SU-DHL-6 (cell line): ENCODE measurements around the gene MAPT.

ENCODE experiments used
- H2AFZ ChIP-seq: fragments of 200-600 bp; sonication (generic); 2 replicates; pipeline ENCODE4 v1.6.1; 2014; ENCODE audit warnings: low read depth, mild to moderate bottlenecking, moderate library complexity, mixed read lengths, antibody characterized with exemption, low read length; ENCODE audit not compliant: severe bottlenecking
- H3F3A ChIP-seq: fragments of 200-600 bp; shearing (Covaris generic); 2 replicates; pipeline ENCODE4 v1.6.0; 2016; ENCODE audit warnings: antibody characterized with exemption, mild to moderate bottlenecking; ENCODE audit not compliant: insufficient read depth
- H3K27ac ChIP-seq: fragments of 200-600 bp; sonication (generic); 2 replicates; pipeline ENCODE4 v1.5.1; 2016; ENCODE audit warnings: low read depth, mild to moderate bottlenecking, low read length, moderate library complexity, mixed read lengths
- H3K27me3 ChIP-seq: fragments of 200-600 bp; sonication (generic), shearing (Covaris generic); 2 replicates; pipeline ENCODE4 v1.6.0; 2014; ENCODE audit warnings: mild to moderate bottlenecking, low read length
- H3K36me3 ChIP-seq: fragments of 200-600 bp; sonication (generic); 2 replicates; pipeline ENCODE4 v1.6.1; 2014; ENCODE audit warnings: mild to moderate bottlenecking, low read length, mixed read lengths
- H3K4me2 ChIP-seq: fragments of 300-600, 200-600 bp; shearing (Covaris generic), sonication (generic); 2 replicates; pipeline ENCODE4 v1.6.0; 2014; ENCODE audit warnings: low read length, low read depth, mild to moderate bottlenecking; ENCODE audit not compliant: poor library complexity, severe bottlenecking
- H3K4me3 ChIP-seq: fragments of 200-600 bp; sonication (generic); 2 replicates; pipeline ENCODE4 v1.5.1; 2014; ENCODE audit warnings: antibody characterized with exemption, low read length, mild to moderate bottlenecking, mixed read lengths; ENCODE audit not compliant: insufficient read depth, poor library complexity, severe bottlenecking
- H3K79me2 ChIP-seq: fragments of 200-600 bp; sonication (generic); 2 replicates; pipeline ENCODE4 v1.6.1; 2014; ENCODE audit warnings: mild to moderate bottlenecking, low read length, moderate library complexity; ENCODE audit not compliant: insufficient read depth
- H3K9ac ChIP-seq: fragments of 200-600 bp; sonication (generic); 2 replicates; pipeline ENCODE4 v1.7.0; 2014; ENCODE audit warnings: mild to moderate bottlenecking, low read length
- H3K9me2 ChIP-seq: fragments of 200-600 bp; sonication (generic); replicated peaks from 2 replicates; pipeline ENCODE4 v1.6.1; 2014; ENCODE audit warnings: low read length; ENCODE audit not compliant: insufficient read depth
- H3K9me3 ChIP-seq: fragments of 200-600 bp; sonication (generic); 2 replicates; pipeline ENCODE4 v1.6.1; 2014; ENCODE audit warnings: low read length, mixed read lengths; ENCODE audit not compliant: insufficient read depth
- H4K20me1 ChIP-seq: fragments of 200-600 bp; sonication (generic); 2 replicates; pipeline ENCODE4 v1.6.1; 2014; ENCODE audit warnings: low read depth, mild to moderate bottlenecking, antibody characterized with exemption, low read length, moderate library complexity, mixed read lengths
- CTCF ChIP-seq: fragments of 200-600 bp; sonication (generic); IDR thresholded peaks from one replicate; pipeline ENCODE4 v1.5.1; 2017; ENCODE audit warnings: antibody characterized with exemption, mild to moderate bottlenecking, low read length, moderate library complexity; ENCODE audit not compliant: insufficient read depth, poor library complexity, severe bottlenecking
- EZH2phosphoT487 ChIP-seq: fragments of 200-600 bp; sonication (generic), shearing (Covaris generic); conservative IDR thresholded peaks from 2 replicates; pipeline ENCODE4 v1.6.1; 2018; ENCODE audit warnings: mild to moderate bottlenecking, antibody characterized with exemption, low read length, moderate library complexity, mixed read lengths

Gene MAPT

GRCh38 chr17:45999900-46000290 is 105.5 kb downstream of the MAPT start:
- Histone ChIP-seq H3K36me3 (no peaks in the 10 kb centered on the region), H3K4me2 (no peak overlapping the region), H3K27me3 (no peaks in the 10 kb centered on the region), H3K9me3 (no peaks in the 10 kb centered on the region), H3K79me2 (no peaks in the 10 kb centered on the region), H3F3A (no peaks in the 10 kb centered on the region), H3K4me3 (no peak overlapping the region), H3K9ac (no peak overlapping the region), H2AFZ (no peak overlapping the region), H3K9me2 (no peaks in the 10 kb centered on the region), H3K27ac (no peak overlapping the region), H4K20me1 (no peaks in the 10 kb centered on the region)
- TF ChIP-seq EZH2phosphoT487, result no peak
- no peak for TF ChIP-seq CTCF

- Histone ChIP-seq H3K4me3 (no peak overlapping the region), H3F3A (no peaks in the 10 kb centered on the region), H3K79me2 (no peaks in the 10 kb centered on the region), H2AFZ (no peak overlapping the region), H3K36me3 (no peaks in the 10 kb centered on the region), H3K27ac (no peak overlapping the region), H3K9me3 (no peaks in the 10 kb centered on the region), H3K9ac (no peak overlapping the region), H3K27me3 (no peaks in the 10 kb centered on the region), H3K9me2 (no peaks in the 10 kb centered on the region), H4K20me1 (no peaks in the 10 kb centered on the region), H3K4me2 (no peak overlapping the region)
- TF ChIP-seq CTCF (no peak), EZH2phosphoT487 (no peak)
Measured at GRCh38 chr17:46000292-46000691, 105.9 kb downstream of the MAPT start.

GRCh38 chr17:46000757-46001156 is 106.4 kb downstream of the MAPT start:
- Histone ChIP-seq H3K27me3 (no peaks in the 10 kb centered on the region), H3K9ac (no peak overlapping the region), H3K79me2 (no peaks in the 10 kb centered on the region), H3K4me3 (no peak overlapping the region), H3K4me2 (no peak overlapping the region), H3K9me3 (no peaks in the 10 kb centered on the region), H3K27ac (no peak overlapping the region), H3K36me3 (no peaks in the 10 kb centered on the region), H3K9me2 (no peaks in the 10 kb centered on the region), H4K20me1 (no peaks in the 10 kb centered on the region), H3F3A (no peaks in the 10 kb centered on the region), H2AFZ (no peak overlapping the region)
- TF ChIP-seq CTCF (no peak), EZH2phosphoT487 (no peak)
